ENCODE measurements around the gene TBC1D22A. TPM values are rescaled to one million over a fixed set of nuclear protein-coding genes. Genes with fewer than 3 reads are reported as not detected.

TBC1D22A gene
- total and polyA plus RNA-seq, 4 donors: 4.1 to 12.4 (median 8.4) TPM

DNA sequence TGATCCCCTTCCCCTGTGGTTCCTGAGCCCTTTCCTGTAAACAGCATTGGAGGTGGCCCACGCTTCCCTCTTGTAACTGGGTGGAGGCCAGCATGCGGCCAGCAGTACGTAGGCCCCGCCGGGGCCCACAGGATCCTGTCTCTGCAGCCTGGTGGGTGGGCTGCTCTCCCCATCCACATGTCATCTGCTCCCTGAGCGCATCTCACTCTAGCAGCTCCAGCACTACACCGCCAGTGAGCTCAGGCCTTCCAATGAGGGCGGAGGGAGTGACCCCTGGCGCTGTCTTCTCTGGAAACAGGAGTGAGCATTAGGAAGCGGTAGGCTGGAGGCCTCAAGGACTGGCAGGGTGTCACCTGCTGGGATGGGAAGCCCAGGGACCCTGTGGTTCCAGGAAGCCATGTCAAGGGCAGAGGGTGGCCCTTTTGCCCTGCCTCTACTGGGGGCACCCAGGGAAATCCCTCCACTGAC, 363.9 kb downstream of the TBC1D22A start (continued):
- TF ChIP-seq, protein P1, sequence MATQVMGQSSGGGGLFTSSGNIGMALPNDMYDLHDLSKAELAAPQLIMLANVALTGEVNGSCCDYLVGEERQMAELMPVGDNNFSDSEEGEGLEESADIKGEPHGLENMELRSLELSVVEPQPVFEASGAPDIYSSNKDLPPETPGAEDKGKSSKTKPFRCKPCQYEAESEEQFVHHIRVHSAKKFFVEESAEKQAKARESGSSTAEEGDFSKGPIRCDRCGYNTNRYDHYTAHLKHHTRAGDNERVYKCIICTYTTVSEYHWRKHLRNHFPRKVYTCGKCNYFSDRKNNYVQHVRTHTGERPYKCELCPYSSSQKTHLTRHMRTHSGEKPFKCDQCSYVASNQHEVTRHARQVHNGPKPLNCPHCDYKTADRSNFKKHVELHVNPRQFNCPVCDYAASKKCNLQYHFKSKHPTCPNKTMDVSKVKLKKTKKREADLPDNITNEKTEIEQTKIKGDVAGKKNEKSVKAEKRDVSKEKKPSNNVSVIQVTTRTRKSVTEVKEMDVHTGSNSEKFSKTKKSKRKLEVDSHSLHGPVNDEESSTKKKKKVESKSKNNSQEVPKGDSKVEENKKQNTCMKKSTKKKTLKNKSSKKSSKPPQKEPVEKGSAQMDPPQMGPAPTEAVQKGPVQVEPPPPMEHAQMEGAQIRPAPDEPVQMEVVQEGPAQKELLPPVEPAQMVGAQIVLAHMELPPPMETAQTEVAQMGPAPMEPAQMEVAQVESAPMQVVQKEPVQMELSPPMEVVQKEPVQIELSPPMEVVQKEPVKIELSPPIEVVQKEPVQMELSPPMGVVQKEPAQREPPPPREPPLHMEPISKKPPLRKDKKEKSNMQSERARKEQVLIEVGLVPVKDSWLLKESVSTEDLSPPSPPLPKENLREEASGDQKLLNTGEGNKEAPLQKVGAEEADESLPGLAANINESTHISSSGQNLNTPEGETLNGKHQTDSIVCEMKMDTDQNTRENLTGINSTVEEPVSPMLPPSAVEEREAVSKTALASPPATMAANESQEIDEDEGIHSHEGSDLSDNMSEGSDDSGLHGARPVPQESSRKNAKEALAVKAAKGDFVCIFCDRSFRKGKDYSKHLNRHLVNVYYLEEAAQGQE (IDR thresholded peaks at IDR 0.05): no peak

DNA sequence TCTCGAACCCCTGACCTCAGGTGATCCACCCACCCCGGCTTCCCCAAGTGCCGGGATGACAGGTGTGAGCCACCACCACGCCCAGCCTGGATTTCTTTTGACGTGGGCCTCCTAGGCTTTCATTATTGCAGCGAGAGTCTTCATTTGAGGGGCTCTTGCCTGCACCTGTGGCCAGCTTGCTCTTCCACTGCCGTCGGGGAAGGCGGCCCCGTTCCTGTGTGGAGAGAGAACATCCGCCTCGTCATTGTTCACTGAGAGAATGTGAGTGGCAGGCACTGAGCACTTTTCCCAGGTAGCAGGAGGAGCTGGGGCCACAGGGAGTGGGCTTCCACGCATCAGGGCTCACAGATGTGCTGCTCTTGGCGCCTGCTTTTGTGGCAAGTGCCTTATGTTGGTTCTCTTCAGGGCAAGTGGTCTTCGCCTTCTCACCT, 365.0 kb downstream of the TBC1D22A start:
- DNase-seq (ENCODE audit: low spot score): no peak
- Histone ChIP-seq H3K9me3 (ENCODE audit: control insufficient read depth in 4 of 4, low read length in 3 of 4) (no peaks in the 10 kb centered on the region), H3K9ac (ENCODE audit: low read depth in 1 of 2, low read length in 2 of 2) (no peak overlapping the region), H3K27ac (ENCODE audit: low read depth in 1 of 2, low read length in 2 of 2) (no peak overlapping the region), H3K4me3 (ENCODE audit: low read depth in 1 of 3, low read length in 3 of 3) (no peak overlapping the region), H3K36me3 (ENCODE audit: control insufficient read depth in 4 of 4, insufficient read depth in 3 of 4, low read depth in 1 of 4, low read length in 3 of 4) (no peaks in the 10 kb centered on the region), H3K27me3 (ENCODE audit: control insufficient read depth in 4 of 4, insufficient read depth in 4 of 4, low read length in 3 of 4) (no peaks in the 10 kb centered on the region), H3K4me1 (ENCODE audit: control insufficient read depth in 4 of 4, insufficient read depth in 4 of 4, low read length in 3 of 4) (no peaks in the 10 kb centered on the region)
- 97% methylated on average over 15 of the region's 15 CpGs for WGBS
- TF ChIP-seq, protein P1 (IDR thresholded peaks at IDR 0.05): no peak
- TF ChIP-seq NR2F2 (IDR thresholded peaks at IDR 0.05) (no peak), FOXA2 (IDR thresholded peaks at IDR 0.05) (no peak), HNF4A (conservative IDR thresholded peaks at IDR 0.05) (no peak), EGR1 (IDR thresholded peaks at IDR 0.05; ENCODE audit: low read depth in 2 of 2) (no peak)
- TF ChIP-seq, protein P2, sequence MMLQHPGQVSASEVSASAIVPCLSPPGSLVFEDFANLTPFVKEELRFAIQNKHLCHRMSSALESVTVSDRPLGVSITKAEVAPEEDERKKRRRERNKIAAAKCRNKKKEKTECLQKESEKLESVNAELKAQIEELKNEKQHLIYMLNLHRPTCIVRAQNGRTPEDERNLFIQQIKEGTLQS (IDR thresholded peaks at IDR 0.05): no peak

DNA sequence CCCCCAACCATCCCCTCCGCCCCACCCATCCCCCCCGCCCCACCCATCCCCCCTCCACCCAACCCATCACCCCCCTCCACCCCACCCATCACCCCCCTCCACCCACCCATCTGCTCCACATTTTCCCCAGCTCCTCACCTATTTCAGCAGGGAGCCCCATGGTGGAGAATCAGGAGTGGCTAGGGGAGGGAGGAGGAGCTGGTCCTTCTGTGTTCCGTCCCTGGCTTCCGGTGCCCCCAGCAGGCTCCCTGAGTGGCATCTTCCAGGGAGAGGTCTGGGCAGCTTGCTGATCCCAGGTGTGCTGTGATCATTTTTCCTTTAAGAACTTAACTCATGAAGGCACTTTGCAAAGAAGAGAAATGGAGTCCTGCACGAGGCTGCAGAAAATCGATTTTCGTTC, 365.8 kb downstream of the TBC1D22A start:
- Histone ChIP-seq H3K9me3 (ENCODE audit: control insufficient read depth in 4 of 4, low read length in 3 of 4) (no peaks in the 10 kb centered on the region), H3K9ac (ENCODE audit: low read depth in 1 of 2, low read length in 2 of 2) (no peak overlapping the region), H3K36me3 (ENCODE audit: control insufficient read depth in 4 of 4, insufficient read depth in 3 of 4, low read depth in 1 of 4, low read length in 3 of 4) (no peaks in the 10 kb centered on the region), H3K27ac (ENCODE audit: low read depth in 1 of 2, low read length in 2 of 2) (no peak overlapping the region), H3K4me3 (ENCODE audit: low read depth in 1 of 3, low read length in 3 of 3) (no peak overlapping the region), H3K4me1 (ENCODE audit: control insufficient read depth in 4 of 4, insufficient read depth in 4 of 4, low read length in 3 of 4) (no peaks in the 10 kb centered on the region), H3K27me3 (ENCODE audit: control insufficient read depth in 4 of 4, insufficient read depth in 4 of 4, low read length in 3 of 4) (no peaks in the 10 kb centered on the region)
- 91% methylated on average over 7 of the region's 7 CpGs for WGBS
- no peak for DNase-seq (ENCODE audit: low spot score)
- TF ChIP-seq, protein P2 (IDR thresholded peaks at IDR 0.05): no peak
- TF ChIP-seq JUND (IDR thresholded peaks at IDR 0.05) (no peak), FOXA1 (IDR thresholded peaks at IDR 0.05) (no peak), TAF1 (conservative IDR thresholded peaks at IDR 0.05) (no peak), RXRA (IDR thresholded peaks at IDR 0.05) (no peak), HNF4G (IDR thresholded peaks at IDR 0.05) (no peak), GABPA (IDR thresholded peaks at IDR 0.05 in 1 of 2, conservative IDR thresholded peaks at IDR 0.05 in 1 of 2) (no peak), NR2F2 (IDR thresholded peaks at IDR 0.05) (no peak), YY1 (IDR thresholded peaks at IDR 0.05) (no peak), FOXA2 (IDR thresholded peaks at IDR 0.05) (no peak), RAD21 (IDR thresholded peaks at IDR 0.05) (no peak), SP1 (IDR thresholded peaks at IDR 0.05) (no peak), HNF4A (conservative IDR thresholded peaks at IDR 0.05) (no peak), EGR1 (IDR thresholded peaks at IDR 0.05; ENCODE audit: low read depth in 2 of 2) (no peak)
- TF ChIP-seq, protein P3, sequence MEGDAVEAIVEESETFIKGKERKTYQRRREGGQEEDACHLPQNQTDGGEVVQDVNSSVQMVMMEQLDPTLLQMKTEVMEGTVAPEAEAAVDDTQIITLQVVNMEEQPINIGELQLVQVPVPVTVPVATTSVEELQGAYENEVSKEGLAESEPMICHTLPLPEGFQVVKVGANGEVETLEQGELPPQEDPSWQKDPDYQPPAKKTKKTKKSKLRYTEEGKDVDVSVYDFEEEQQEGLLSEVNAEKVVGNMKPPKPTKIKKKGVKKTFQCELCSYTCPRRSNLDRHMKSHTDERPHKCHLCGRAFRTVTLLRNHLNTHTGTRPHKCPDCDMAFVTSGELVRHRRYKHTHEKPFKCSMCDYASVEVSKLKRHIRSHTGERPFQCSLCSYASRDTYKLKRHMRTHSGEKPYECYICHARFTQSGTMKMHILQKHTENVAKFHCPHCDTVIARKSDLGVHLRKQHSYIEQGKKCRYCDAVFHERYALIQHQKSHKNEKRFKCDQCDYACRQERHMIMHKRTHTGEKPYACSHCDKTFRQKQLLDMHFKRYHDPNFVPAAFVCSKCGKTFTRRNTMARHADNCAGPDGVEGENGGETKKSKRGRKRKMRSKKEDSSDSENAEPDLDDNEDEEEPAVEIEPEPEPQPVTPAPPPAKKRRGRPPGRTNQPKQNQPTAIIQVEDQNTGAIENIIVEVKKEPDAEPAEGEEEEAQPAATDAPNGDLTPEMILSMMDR (IDR thresholded peaks at IDR 0.05; ENCODE audit: low read depth, low read length, missing input control): no peak
- TF ChIP-seq, protein P4, sequence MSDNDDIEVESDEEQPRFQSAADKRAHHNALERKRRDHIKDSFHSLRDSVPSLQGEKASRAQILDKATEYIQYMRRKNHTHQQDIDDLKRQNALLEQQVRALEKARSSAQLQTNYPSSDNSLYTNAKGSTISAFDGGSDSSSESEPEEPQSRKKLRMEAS (IDR thresholded peaks at IDR 0.05): no peak
- TF ChIP-seq, protein P1 (IDR thresholded peaks at IDR 0.05): no peak
